Left ventricle myocardium inferior (tissue), 1 donor: ENCODE measurements around the gene PITPNM3. TPM values are rescaled to one million over a fixed set of nuclear protein-coding genes. Genes with fewer than 3 reads are reported as not detected.

Experiments used
- DNase-seq: peaks from one replicate; pipeline ENCODE4 v3.0.0-alpha.2; 2020
- H3K27ac ChIP-seq: fragments of 200-600 bp; replicated peaks from 2 replicates; pipeline ENCODE4 v1.8.0; 2021
- H3K27me3 ChIP-seq: fragments of 200-600 bp; 2 replicates; pipeline ENCODE4 v1.8.0; 2021; ENCODE audit warnings: low read depth
- H3K36me3 ChIP-seq: fragments of 200-600 bp; 2 replicates; pipeline ENCODE4 v1.8.0; 2021
- H3K4me1 ChIP-seq: fragments of 200-600 bp; 2 replicates; pipeline ENCODE4 v1.8.0; 2021
- H3K4me3 ChIP-seq: fragments of 200-600 bp; 2 replicates; pipeline ENCODE4 v1.8.0; 2021; ENCODE audit warnings: mild to moderate bottlenecking, moderate library complexity
- H3K9me3 ChIP-seq: fragments of 200-600 bp; replicated peaks from 2 replicates; pipeline ENCODE4 v1.8.0; 2021
- CTCF ChIP-seq: fragments of 200-600 bp; IDR thresholded peaks from 2 replicates; pipeline ENCODE4 v1.8.0; 2021; ENCODE audit warnings: antibody characterized with exemption, mild to moderate bottlenecking, borderline replicate concordance
- intact Hi-C: fragments of 100-400 bp; cut with micrococcal nuclease; formaldehyde crosslinking; loops from one replicate; pipeline ENCODE4 v1.11.0; 2022
- total RNA-seq: library from RNA; stranded (reverse); fragmentation: NEBNext Ultra II Directional; extraction: Animal tissue kit (Norgen Biotek cat#: 25700); gene quantifications from one replicate; pipeline ENCODE4 v1.2.1, GENCODE V29; 2021
- donor health status: DM: no; HTN: yes; CAD: no; lungs with severe emphysema.

The PITPNM3 gene
- total RNA-seq, 1 donor from 2014 or later = 0.36 TPM

- intact Hi-C loops = no loop called here
- no peak for TF ChIP-seq CTCF
- peaks cover 22% of the 10 kb centered on the region for H3K27me3 ChIP-seq
- DNase-seq = no peak
- peaks cover 7% of the 10 kb centered on the region for H3K4me1 ChIP-seq
- no peaks in the 10 kb centered on the region for H3K36me3 ChIP-seq
- no peak overlapping the region for H3K27ac ChIP-seq
- no peaks in the 10 kb centered on the region for H3K9me3 ChIP-seq
- no peak overlapping the region for H3K4me3 ChIP-seq
These were observed 4.1 kb upstream of the PITPNM3 start for GRCh38 chr17:6560496-6560895.

- no peaks in the 10 kb centered on the region for H3K36me3 ChIP-seq
These were observed 3.4 kb upstream of the PITPNM3 start for GRCh38 chr17:6559753-6560215.

GRCh38 chr17:6558932-6559752, 2.8 kb upstream of the PITPNM3 start:
- no peak overlapping the region for H3K4me3 ChIP-seq
- no peak overlapping the region for H3K27ac ChIP-seq
- DNase-seq = no peak
- no peaks in the 10 kb centered on the region for H3K36me3 ChIP-seq
- TF ChIP-seq CTCF = no peak
- peaks cover 33% of the 10 kb centered on the region for H3K27me3 ChIP-seq
- H3K9me3 ChIP-seq = no peaks in the 10 kb centered on the region
- intact Hi-C loops = no loop called here
- H3K4me1 ChIP-seq = peaks cover 16% of the 10 kb centered on the region

More at GRCh38 chr17:6559753-6560215, 3.4 kb upstream of the PITPNM3 start:
- intact Hi-C loops = no loop called here
- Histone ChIP-seq H3K9me3 (no peaks in the 10 kb centered on the region), H3K27ac (no peak overlapping the region), H3K27me3 (peaks cover 27% of the 10 kb centered on the region), H3K4me1 (peaks cover 14% of the 10 kb centered on the region), H3K4me3 (no peak overlapping the region)
- no peak for DNase-seq
- no peak for TF ChIP-seq CTCF

GRCh38 chr17:6558276-6558675, 1.9 kb upstream of the PITPNM3 start:
- no peak overlapping the region for H3K4me3 ChIP-seq
- H3K27ac ChIP-seq = no peak overlapping the region
- peaks cover 16% of the 10 kb centered on the region for H3K4me1 ChIP-seq
- no peak for TF ChIP-seq CTCF
- H3K9me3 ChIP-seq = no peaks in the 10 kb centered on the region
- no peaks in the 10 kb centered on the region for H3K36me3 ChIP-seq
- no peak for DNase-seq
- intact Hi-C loops = no loop called here
- H3K27me3 ChIP-seq = peaks cover 42% of the 10 kb centered on the region

- TF ChIP-seq CTCF = no peak
- no peak for DNase-seq
- Histone ChIP-seq H3K4me1 (peaks cover 18% of the 10 kb centered on the region), H3K36me3 (no peaks in the 10 kb centered on the region), H3K27me3 (peaks cover 52% of the 10 kb centered on the region), H3K9me3 (no peaks in the 10 kb centered on the region), H3K4me3 (peak overlapping the region; percentile 67), H3K27ac (no peak overlapping the region)
- intact Hi-C loops = no loop called here
These were observed 684 bp upstream of the PITPNM3 start for GRCh38 chr17:6557040-6557438.
